KMS-11 (cell line): Measurements from ENCODE around the gene FOXQ1.

ENCODE experiments used
- H2AFZ ChIP-seq: fragments of 200-600 bp; sonication (generic); 2 replicates; pipeline ENCODE4 v1.6.1; 2016; ENCODE audit warnings: antibody characterized with exemption, mixed run types, low read depth
- H3K27ac ChIP-seq: fragments of 200-600 bp; sonication (generic); 2 replicates; pipeline ENCODE4 v1.6.1; 2016; ENCODE audit warnings: mild to moderate bottlenecking, mixed run types
- H3K27me3 ChIP-seq: fragments of 200-600 bp; sonication (generic); 2 replicates; pipeline ENCODE4 v1.6.1; 2017; ENCODE audit warnings: mild to moderate bottlenecking, low read depth, mixed run types, moderate library complexity; ENCODE audit not compliant: insufficient read depth
- H3K36me3 ChIP-seq: fragments of 200-600 bp; sonication (generic); 2 replicates; pipeline ENCODE4 v1.6.1; 2017; ENCODE audit warnings: mild to moderate bottlenecking, mixed run types; ENCODE audit not compliant: insufficient read depth
- H3K4me1 ChIP-seq: fragments of 200-600 bp; sonication (generic); 2 replicates; pipeline ENCODE4 v1.6.1; 2016; ENCODE audit warnings: mild to moderate bottlenecking, low read depth, mixed run types; ENCODE audit not compliant: poor library complexity, severe bottlenecking
- H3K4me2 ChIP-seq: fragments of 200-600 bp; sonication (generic); 2 replicates; pipeline ENCODE4 v1.7.0; 2016; ENCODE audit warnings: mild to moderate bottlenecking, mixed run types
- H3K4me3 ChIP-seq: fragments of 200-600 bp; sonication (generic); IDR thresholded peaks from 2 replicates; pipeline ENCODE4 v1.6.1; 2017; ENCODE audit warnings: low read depth, low read length, mixed read lengths; ENCODE audit not compliant: insufficient read depth
- H3K79me2 ChIP-seq: fragments of 200-600 bp; sonication (generic); 2 replicates; pipeline ENCODE4 v1.6.1; 2016; ENCODE audit warnings: low read depth, mixed run types; ENCODE audit not compliant: insufficient read depth
- H3K9ac ChIP-seq: fragments of 200-600 bp; sonication (generic); 2 replicates; pipeline ENCODE4 v1.6.1; 2016; ENCODE audit warnings: mild to moderate bottlenecking, mixed run types
- H4K20me1 ChIP-seq: fragments of 200-600 bp; sonication (generic); 2 replicates; pipeline ENCODE4 v1.6.1; 2016; ENCODE audit warnings: mild to moderate bottlenecking, mixed run types; ENCODE audit not compliant: insufficient read depth
- TF ChIP-seq, protein P1 (sequence below): fragments of 200-600 bp; sonication (generic); conservative IDR thresholded peaks from 2 replicates; pipeline ENCODE4 v1.6.1; 2017; ENCODE audit warnings: low read depth, mild to moderate bottlenecking, antibody characterized with exemption, low read length, moderate library complexity, mixed read lengths

Gene FOXQ1

DNA sequence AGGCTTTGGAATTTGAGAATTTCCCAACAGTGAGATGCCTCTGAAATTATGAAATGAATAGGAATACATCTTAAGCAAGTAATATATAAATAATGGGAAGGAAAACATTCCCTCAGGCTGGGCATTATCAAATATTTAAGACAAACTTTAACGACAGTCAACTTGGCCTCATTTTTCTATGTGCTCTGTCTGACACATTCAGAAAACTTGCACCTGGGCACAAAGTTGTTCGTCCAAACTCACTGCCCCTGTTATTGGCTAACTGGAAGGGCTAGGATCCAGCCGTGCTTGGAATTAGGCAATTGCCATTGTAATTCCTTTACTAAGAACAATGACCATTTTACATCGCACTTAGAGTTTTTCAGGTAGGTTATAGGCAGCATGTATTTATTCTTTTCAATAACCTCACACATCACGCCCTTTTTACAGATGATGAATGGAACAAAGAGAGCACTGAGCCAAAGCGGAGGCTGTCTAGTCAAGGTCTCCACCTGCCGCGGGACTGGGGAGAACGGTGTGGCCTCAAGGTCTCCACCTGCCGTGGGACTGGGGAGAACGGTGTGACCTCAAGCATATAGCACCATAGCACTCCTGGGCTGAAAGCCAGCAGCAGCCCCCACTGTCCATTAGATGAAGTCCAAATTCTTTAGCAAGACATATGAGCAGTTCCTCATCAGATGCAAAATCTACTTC lies 40.7 kb upstream of the FOXQ1 start:
- H3K36me3 ChIP-seq: no peaks in the 10 kb centered on the region
- H2AFZ ChIP-seq: no peak overlapping the region
- no peak overlapping the region for H3K9ac ChIP-seq
- no peak overlapping the region for H3K27ac ChIP-seq
- H3K4me3 ChIP-seq: no peak overlapping the region
- no peak overlapping the region for H3K4me2 ChIP-seq
- no peaks in the 10 kb centered on the region for H4K20me1 ChIP-seq
- TF ChIP-seq, protein P1, sequence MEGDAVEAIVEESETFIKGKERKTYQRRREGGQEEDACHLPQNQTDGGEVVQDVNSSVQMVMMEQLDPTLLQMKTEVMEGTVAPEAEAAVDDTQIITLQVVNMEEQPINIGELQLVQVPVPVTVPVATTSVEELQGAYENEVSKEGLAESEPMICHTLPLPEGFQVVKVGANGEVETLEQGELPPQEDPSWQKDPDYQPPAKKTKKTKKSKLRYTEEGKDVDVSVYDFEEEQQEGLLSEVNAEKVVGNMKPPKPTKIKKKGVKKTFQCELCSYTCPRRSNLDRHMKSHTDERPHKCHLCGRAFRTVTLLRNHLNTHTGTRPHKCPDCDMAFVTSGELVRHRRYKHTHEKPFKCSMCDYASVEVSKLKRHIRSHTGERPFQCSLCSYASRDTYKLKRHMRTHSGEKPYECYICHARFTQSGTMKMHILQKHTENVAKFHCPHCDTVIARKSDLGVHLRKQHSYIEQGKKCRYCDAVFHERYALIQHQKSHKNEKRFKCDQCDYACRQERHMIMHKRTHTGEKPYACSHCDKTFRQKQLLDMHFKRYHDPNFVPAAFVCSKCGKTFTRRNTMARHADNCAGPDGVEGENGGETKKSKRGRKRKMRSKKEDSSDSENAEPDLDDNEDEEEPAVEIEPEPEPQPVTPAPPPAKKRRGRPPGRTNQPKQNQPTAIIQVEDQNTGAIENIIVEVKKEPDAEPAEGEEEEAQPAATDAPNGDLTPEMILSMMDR: no peak
- H3K4me1 ChIP-seq: no peaks in the 10 kb centered on the region
- no peaks in the 10 kb centered on the region for H3K79me2 ChIP-seq
- no peaks in the 10 kb centered on the region for H3K27me3 ChIP-seq

DNA sequence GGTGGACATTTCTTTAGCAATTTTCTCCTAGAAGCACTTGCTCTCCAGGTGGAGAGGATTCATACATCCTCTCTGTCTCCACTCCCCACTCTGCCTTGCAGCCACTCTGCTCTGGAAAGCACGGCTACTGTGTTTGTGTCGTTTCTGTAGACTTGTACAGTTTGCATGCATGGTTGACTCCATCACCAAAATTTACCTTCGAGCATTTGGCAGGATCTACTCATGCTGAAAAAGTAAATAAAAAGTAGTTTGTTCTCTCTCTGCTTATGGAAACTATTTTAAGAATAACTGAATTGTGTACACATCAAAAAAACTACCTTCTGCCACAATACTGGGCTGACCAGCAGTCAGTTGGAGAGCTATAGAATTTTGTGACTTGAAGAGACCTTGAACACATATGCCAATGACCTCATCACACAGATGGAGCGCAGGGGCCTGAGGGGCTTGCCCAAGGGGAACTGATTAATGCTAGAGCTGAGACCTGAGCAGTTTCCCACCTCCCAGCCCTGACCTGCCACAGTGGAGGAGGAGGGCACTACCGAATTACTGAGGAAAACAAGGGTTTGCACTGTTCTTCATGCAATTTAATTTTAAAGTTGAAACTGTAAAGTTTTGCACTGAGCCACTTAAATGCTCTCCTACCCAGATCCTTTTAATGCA lies 33.7 kb upstream of the FOXQ1 start:
- Histone ChIP-seq H3K36me3 (no peaks in the 10 kb centered on the region), H3K27me3 (no peaks in the 10 kb centered on the region), H3K79me2 (no peaks in the 10 kb centered on the region), H3K9ac (no peak overlapping the region), H3K4me2 (no peak overlapping the region), H3K4me1 (no peaks in the 10 kb centered on the region), H2AFZ (no peak overlapping the region), H3K4me3 (no peak overlapping the region), H4K20me1 (no peaks in the 10 kb centered on the region), H3K27ac (no peak overlapping the region)
- TF ChIP-seq, protein P1: no peak

DNA sequence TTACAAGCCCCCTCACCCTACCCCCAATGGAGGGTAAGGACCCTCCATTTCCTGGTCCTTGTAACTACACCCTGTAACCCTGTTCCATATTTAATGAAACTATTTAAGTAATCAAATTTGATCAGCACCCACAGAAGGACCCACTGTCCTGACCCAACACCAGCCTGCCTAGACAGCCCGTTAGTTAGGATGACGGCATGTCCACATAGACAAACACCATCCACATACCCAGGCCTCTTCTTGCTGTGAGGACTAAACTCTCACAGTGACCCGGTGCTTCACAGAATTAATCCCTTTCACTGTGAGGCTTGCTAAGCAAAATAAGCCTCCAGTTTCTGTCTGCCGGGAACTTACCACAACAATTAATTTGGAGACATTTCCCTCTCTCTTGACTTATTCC lies 32.8 kb upstream of the FOXQ1 start:
- Histone ChIP-seq H3K27ac (no peak overlapping the region), H3K4me1 (no peaks in the 10 kb centered on the region), H2AFZ (no peak overlapping the region), H3K4me3 (no peak overlapping the region), H3K4me2 (no peak overlapping the region), H3K79me2 (no peaks in the 10 kb centered on the region), H3K27me3 (no peaks in the 10 kb centered on the region), H3K36me3 (no peaks in the 10 kb centered on the region), H3K9ac (no peak overlapping the region), H4K20me1 (no peaks in the 10 kb centered on the region)
- TF ChIP-seq, protein P1: no peak

DNA sequence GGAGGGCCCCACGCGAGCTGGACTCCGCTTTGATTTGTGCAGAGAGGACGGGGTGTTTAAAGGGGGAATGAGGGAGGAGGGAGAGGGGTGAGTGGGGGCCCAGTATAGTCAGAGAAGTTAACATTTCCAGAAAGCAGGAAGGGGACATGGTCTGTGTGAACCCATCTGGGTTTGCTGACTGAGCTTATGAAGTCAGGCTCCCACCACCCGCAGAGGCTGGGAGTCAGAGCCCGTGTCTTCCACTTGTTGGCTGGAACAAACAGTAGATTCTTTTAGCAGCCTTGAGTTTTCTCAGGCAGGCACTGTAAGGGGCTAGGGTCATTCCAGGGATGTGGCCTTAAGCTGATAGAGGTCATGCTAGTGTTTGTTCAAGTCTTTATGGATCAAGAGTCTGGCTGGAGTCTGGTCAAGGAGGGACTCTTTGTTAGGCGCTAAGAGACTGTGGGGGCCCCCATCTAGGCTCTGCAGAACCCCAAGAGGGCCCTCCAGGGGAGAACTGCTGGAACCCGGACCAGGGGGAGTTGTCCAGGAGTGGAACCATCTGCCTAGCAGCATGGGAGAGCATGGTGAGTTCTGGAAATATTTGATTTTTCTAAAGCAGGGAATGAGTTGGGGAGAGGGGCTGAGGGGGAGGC lies 31.1 kb upstream of the FOXQ1 start:
- Histone ChIP-seq H3K4me1 (no peaks in the 10 kb centered on the region), H4K20me1 (no peaks in the 10 kb centered on the region), H3K4me2 (no peak overlapping the region), H3K27me3 (no peaks in the 10 kb centered on the region), H3K79me2 (no peaks in the 10 kb centered on the region), H3K36me3 (no peaks in the 10 kb centered on the region), H3K4me3 (no peak overlapping the region), H3K27ac (no peak overlapping the region), H2AFZ (no peak overlapping the region), H3K9ac (no peak overlapping the region)
- TF ChIP-seq, protein P1: no peak
